SK-N-MC (cell line): ENCODE results near the gene STK40.

ENCODE experiments used
- FOXP2 ChIP-seq: optimal IDR thresholded peaks from 2 replicates; pipeline ENCODE3; 2011; ENCODE audit warnings: mild to moderate bottlenecking, moderate library complexity; ENCODE audit not compliant: insufficient read depth; ENCODE audit errors: extremely low read length, control extremely low read depth
- POLR2AphosphoS5 ChIP-seq: IDR thresholded peaks from 2 replicates; pipeline ENCODE4 v1.6.1; 2012; ENCODE audit warnings: mild to moderate bottlenecking, low read depth, low read length, borderline replicate concordance

GRCh38 chr1:36393686-36394085 lies 8.0 kb upstream of the STK40 start:
- TF ChIP-seq FOXP2, result no peak
- TF ChIP-seq POLR2AphosphoS5, result no peak
